RWPE1 (cell line): ENCODE measurements around the gene PRKAB2.

Experiments
- CTCF ChIA-PET: fragments of 350-600 bp; sonication (Branson Sonifier 250); formaldehyde crosslinking; extraction: SDS; loops from one replicate; lab custom pipeline; 2021; lab: Yijun Ruan, JAX
- POLR2A ChIA-PET: fragments of 400-600 bp; formaldehyde crosslinking; extraction: SDS; loops from one replicate; lab custom pipeline; 2020; ENCODE audit warnings: antibody characterized with exemption; ENCODE audit not compliant: low non-redundant PET; lab: Yijun Ruan, JAX
- DNase-seq: peaks from one replicate; pipeline ENCODE4 v3.0.0; 2012; ENCODE audit warnings: low spot score
- H3K27ac ChIP-seq: fragments of 450-650 bp; 2 replicates; pipeline ENCODE4 v1.5.1; 2017
- CTCF ChIP-seq: fragments of 450-650 bp; conservative IDR thresholded peaks from 2 replicates; pipeline ENCODE4 v1.5.1; 2017; ENCODE audit warnings: low read depth, mild to moderate bottlenecking

Gene PRKAB2

GRCh38 chr1:147214842-147215539 lies 42.7 kb upstream of the PRKAB2 start:
- TF ChIP-seq CTCF: no peak
- H3K27ac ChIP-seq: no peak overlapping the region
- no peak for DNase-seq
- ChIA-PET CTCF (interaction anchor here (0.7 kb wide), 1 partner anchor 15 kb away, joined by 4 read pairs; no protein-coding TSS in a partner anchor), POLR2A (no interaction called here)

DNA sequence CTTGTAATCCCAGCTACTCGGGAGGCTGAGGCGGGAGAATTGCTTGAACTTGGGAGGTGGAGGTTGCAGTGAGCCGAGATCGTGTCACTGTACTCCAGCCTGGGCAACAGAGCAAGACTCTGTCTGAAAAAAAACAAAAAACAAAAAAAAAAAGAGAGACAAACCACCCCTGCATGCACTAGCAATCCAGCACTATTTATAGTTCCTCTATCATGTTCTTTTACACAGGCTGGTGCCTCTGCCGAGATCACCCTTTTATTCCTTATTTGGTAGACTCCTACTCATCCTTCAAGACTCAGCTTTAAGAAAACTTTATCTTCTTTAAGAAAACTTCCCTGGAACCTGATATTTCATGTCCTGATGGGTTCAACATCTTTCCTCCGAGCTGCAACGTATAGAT lies 42.1 kb upstream of the PRKAB2 start:
- no peak overlapping the region for H3K27ac ChIP-seq
- no peak for DNase-seq
- POLR2A ChIA-PET: no interaction called here
- TF ChIP-seq CTCF: no peak
- CTCF ChIA-PET: interaction anchor here (0.7 kb wide), 1 partner anchor 15 kb away, joined by 4 read pairs; no protein-coding TSS in a partner anchor

GRCh38 chr1:147213271-147213670 lies 41.0 kb upstream of the PRKAB2 start:
- TF ChIP-seq CTCF: no peak
- H3K27ac ChIP-seq: no peak overlapping the region
- CTCF ChIA-PET: no interaction called here
- POLR2A ChIA-PET: no interaction called here
- no peak for DNase-seq

DNA sequence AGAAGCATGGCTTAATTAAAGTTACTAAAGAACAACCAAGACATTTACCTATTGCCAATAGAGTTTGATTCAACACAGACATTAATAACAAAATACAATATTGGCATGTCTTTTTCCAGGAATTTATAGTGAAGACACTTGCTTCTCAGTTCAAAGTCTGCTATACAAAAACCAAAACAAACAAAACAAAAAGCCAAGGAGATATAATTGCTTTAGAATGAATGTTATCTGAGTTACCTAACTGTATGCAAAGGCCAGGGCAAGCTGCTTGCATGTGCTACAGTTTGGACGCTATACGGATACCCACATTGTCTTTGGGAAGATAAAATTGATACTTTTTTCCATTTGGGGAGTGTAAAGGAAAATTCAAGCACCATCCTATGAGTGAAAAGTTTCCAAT lies 39.3 kb upstream of the PRKAB2 start:
- no peak for TF ChIP-seq CTCF
- DNase-seq: no peak
- no peak overlapping the region for H3K27ac ChIP-seq
- ChIA-PET CTCF (interaction anchor here (0.7 kb wide), 1 partner anchor 68 kb away, joined by 3 read pairs; no protein-coding TSS in a partner anchor), POLR2A (no interaction called here)

GRCh38 chr1:147210987-147211386 lies 38.7 kb upstream of the PRKAB2 start:
- no peak overlapping the region for H3K27ac ChIP-seq
- TF ChIP-seq CTCF: no peak
- no peak for DNase-seq
- CTCF ChIA-PET: interaction anchor here (0.7 kb wide), 1 partner anchor 69 kb away, joined by 3 read pairs; no protein-coding TSS in a partner anchor
- POLR2A ChIA-PET: no interaction called here

DNA sequence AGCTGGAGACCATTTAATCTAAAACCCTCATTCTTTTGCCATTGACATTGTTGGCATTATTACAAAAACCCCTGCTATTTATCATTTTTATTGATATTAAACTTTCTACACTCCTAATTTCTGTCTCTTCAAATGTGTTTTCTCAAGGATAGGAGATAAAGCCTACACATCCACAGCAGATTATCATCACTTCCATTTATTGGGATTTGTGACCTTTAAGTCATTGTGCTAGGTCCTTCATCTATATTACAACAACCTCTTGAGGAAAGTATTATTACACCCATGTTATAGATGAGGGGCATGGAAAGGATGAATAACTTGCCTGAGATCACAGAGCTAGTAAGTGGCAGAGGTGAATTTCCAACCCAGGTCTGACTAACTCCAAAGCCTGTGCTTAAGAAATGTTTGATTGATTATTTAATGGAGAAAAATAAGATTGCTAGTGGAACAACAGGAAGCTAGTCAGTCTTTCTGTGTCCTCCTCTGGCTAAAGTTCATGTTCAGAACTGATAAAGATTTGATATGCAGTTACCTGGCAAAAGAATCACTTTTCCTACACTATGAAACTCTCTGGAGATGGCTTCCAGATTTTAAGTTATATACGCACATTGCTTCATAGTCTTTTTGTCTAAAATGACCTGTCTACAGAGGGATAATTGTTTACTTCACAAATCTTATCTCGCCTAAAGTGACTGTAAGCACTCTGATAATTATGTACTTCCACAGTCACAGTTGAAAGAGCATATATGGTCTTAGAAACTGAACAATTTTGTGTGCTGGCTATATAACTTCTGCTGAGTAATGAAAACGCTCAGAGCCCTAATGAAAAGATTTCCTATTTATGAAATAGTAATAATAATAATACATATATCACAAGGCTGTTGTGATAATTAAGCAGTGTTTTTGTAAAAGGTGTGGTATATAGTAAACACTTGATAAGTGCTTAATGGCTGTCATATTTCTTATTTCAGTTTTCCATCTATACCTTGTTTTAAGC lies 37.9 kb upstream of the PRKAB2 start:
- POLR2A ChIA-PET: no interaction called here
- CTCF ChIA-PET: no interaction called here
- no peak for DNase-seq
- no peak for TF ChIP-seq CTCF
- H3K27ac ChIP-seq: no peak overlapping the region
